GM15510 (cell line): ENCODE results near the gene CRAMP1.

Experiments
- POLR2A ChIP-seq: IDR thresholded peaks from 3 replicates; pipeline ENCODE4 v1.6.1; 2011; ENCODE audit warnings: borderline replicate concordance; ENCODE audit not compliant: insufficient read length; ENCODE audit errors: extremely low read depth

CRAMP1 gene

DNA sequence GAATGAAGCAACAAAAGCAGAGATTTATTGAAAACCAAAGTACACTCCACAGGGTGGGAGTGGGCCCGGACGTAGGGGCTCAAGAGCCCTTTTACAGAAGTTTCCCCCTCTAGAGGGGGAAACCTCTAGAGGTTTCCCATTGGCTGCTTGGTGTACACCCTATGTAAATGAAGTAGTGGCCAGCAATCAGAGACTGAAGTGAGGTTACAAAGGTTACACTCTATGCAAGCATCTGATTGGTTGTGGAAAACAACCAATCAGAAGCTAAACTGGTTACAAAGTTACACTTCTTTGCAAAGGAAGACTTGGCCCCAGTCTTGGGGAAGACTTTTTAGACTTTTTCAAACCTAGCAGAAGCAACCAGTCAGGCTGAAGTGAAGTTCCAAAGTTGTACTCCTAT is 27.1 kb downstream of the CRAMP1 start:
- TF ChIP-seq POLR2A: no peak

DNA sequence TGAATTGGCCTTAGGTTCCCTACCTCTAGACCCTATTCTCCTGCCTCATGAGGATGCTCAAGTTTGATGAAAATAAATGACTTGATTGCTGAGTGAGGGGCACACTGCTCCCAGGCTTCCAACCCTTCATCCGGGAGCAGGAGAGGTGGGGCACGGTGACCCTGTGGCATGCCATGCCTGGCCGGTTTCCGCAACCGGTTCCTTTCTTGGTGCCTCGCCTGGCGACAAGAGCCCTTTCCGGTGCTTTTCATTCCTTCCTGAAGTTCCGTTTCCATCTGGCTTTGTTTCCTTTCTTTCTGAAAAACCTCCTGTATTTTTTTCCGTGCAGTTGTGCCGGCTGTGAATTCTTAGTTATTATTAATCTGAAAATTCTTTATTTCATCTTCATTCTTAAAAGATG is 27.7 kb downstream of the CRAMP1 start:
- TF ChIP-seq POLR2A: no peak

DNA sequence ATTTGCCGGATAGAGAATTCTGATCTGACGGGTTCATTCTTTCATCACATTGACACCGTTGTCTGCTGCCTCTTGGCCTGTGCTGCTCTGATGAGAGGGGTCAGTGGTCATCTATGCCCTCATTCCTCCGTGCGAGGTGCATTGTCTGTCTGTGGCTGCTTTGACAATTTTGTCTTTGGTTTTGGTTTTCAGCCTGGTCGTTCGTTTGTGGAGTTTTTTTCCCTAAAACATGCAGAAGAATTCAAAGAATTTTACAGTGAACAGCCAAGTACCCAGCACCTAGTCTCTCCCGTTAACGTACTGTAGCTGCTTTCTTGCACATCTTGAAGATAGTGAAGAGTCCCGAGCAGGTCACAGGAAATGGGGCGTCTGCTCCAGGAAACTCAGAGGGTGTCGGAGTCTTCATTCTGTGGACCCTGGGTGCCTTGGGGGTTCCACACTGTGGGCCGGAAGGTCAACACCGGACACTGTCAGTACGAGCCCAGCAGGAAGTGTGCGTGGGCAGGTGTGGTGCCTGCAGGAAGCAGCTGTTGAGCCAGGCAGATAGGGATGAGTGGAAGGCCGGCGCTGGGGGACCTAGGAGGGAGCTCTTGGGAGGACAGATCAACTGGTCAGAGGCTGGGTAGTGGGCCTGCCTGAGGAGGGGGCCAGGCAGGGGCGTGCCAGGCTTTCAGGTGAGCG is 28.2 kb downstream of the CRAMP1 start:
- no peak for TF ChIP-seq POLR2A

DNA sequence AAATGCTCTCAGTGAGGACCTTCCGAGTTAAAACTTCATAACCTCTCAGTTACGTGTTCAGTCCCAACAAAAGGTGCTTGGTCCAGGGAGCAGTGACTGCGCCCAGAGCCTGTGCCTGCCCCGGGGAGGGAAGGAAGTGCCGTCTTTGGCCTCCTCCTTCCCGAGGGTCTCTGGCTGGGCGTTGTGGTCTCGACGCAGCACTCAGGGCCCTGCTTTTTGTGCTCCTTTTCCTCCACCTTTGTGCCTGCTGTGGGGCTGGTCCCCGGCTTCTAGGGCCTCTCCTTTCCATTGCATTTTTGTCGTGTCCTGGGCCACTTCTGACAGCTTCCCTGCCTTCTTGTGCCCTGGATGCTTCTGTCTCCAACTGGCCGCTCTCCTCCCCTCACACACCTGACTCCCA is 29.1 kb downstream of the CRAMP1 start:
- no peak for TF ChIP-seq POLR2A

DNA sequence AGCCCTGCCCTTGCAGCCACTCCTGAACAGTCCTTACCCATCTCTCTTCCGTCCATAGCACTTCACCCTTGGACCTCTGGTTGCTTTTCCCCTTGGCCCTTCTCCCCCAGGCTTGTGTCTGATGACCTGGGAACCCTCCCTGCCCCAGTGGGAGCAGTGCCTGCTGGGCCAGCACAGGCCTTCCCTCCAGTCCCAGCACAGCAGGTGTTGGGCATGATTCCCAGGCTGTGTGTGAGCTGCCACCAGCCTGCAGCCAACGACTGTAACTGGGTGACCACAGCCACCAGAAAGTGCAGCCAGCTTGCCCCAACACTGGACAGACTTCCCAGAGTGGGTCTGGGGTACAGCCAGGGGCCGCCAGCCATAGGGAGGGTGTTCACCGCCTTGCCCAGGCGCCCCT is 30.0 kb downstream of the CRAMP1 start:
- no peak for TF ChIP-seq POLR2A

DNA sequence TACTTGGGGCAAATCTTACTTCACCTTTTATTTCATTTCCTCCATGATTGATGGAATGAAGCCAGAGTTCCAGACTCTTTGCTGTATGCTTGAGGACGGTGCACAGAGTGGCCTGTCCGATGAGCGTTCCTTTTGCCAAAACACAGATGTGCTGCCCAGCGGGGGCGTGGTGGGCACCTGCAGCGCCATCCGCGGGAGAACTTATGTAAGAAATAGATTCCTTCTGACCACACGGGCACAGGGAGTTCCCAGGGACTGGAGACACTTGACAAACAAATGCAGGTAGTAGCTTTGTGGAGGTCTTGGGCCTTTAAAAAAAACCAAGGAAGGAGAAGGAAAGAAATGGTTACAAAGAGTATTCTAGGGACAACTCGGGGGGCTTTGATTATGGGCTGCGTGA is 30.6 kb downstream of the CRAMP1 start:
- no peak for TF ChIP-seq POLR2A

DNA sequence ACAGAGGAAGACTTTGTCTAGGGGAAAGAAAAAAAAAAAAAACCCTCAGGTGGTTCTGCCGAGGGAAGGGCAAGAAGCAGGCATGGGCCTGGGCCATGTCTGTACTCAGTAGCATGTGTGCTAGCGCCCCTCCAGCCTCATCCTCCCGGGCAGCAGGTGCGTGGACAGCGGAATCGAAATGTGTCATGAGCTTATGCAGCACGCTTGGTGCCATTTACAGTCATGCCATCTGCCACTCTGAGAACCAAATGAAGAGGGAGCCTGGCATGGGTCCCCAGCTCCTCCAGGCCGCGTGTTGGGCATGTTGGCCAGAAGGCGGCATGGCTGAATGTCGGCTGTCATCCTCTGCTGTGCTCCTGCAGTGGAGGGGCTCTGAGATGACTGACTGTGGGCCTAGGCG is 31.4 kb downstream of the CRAMP1 start:
- no peak for TF ChIP-seq POLR2A

DNA sequence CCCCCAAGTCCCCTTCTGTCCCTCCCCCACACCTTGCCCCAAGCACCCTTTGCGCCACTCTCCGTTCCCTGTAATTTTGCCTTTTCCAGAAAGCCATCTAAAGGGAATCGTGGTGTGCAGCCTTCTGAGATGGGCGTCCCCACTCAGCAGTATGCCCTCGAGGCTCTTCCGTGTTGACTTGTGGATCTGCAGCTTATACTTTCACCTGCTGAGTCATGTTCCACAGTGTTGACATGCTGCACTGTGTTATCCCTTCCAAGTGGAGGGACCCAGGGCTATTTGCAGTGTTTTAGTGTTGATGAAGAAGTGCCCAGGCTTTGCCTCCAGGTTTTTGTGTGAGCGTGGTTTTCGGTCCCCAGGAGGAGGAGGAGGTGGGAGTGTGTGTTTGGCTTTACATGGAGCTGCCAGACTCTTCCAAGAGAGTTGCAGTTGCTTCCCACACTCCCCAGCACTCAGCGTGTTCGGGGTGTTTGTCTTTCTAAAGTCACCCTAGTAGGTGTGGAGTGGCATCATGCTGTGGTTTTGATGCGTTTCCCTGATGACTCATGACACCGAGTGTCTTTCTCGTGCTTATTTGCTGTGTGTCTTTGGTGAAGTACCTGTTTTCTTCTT is 33.9 kb downstream of the CRAMP1 start:
- TF ChIP-seq POLR2A: no peak

DNA sequence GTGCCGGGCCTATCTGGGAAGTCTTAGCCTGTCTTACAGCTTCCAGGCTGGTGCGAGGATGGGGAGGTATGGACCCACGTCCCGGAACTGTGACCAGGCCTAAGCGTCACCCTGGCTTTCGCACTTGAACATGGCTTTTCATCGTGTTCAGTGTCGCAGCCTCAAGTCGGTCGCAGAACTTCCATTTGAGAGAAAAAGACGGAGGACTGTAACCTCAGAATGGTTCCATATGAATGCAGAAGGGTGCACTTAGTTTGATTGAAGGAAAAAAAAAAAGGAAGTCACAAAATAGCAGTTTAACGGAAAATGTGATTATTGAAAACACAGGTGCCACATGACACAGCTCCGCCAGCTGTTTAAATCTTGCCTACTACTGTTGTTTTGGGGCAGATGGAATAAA is 35.7 kb downstream of the CRAMP1 start:
- no peak for TF ChIP-seq POLR2A

DNA sequence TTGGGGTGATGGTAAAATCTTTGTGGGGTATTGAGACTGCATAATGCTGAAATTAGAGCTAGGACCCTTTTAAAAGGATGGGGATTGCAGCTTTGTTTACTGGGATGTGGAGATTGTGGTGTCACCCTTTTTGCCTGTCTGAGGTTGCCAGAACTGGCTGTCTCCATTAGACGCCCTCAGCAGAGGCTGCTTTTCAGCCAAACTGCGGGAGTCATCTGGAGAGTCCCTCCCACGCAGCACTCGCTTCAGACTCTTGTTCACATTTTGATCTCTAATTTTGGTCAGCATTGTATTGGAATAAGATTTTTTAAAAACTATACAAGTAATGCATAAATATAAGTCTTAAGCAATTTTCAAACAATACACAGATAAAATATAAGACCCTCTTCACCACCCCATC is 38.0 kb downstream of the CRAMP1 start:
- TF ChIP-seq POLR2A: no peak

DNA sequence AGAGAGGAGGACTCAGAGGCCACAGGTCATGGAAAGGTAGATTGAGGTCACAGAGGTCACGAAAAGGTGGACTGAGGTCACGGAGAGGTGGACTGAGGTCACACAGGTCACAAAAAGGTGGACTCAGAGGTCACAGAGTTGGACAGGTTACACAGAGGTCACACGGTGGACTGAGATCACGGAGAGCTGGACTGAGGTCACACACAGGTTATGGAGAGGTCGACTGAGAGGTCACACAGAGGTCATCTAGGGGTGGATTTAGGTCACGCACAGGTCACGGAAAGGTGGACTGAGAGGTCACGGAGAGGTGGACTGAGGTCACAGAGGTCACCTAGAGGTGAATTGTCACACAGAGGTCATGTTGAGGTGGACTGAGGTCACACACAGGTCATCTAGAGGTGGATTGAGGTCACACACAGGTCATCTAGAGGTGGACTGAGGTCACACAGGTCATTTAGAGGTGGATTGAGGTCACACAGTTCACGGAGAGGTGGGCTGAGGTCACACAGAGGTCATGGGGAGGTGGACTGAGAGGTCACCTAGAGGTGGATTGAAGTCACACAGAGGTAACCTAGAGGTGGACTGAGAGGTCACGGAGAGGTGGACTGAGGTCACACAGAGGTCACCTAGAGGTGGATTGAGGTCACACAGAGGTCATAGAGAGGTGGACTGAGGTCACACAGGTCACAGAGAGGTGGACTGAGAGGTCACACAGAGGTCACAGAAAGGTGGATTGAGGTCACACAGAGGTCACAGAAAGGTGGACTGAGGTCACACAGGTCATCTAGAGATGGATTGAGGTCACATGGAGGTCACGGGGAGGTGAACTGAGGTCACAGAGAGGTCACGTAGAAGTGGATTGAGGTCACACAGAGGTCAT is 39.2 kb downstream of the CRAMP1 start:
- no peak for TF ChIP-seq POLR2A

DNA sequence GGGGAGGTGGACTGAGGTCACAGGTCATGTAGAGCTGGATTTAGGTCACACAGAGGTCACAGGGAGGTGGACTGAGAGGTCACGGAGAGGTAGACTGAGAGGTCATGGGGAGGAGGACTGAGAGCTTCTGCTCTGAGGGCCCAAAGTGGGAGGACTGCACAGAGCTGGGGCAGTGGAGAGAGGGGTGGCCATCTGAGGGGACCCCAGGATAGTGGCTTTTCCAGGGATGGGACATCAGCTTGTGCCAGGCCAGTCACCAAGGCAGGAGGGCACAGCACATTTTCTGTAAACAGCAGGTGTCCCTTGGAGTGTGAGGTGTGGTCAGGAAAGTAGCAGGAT is 39.8 kb downstream of the CRAMP1 start:
- TF ChIP-seq POLR2A: no peak

DNA sequence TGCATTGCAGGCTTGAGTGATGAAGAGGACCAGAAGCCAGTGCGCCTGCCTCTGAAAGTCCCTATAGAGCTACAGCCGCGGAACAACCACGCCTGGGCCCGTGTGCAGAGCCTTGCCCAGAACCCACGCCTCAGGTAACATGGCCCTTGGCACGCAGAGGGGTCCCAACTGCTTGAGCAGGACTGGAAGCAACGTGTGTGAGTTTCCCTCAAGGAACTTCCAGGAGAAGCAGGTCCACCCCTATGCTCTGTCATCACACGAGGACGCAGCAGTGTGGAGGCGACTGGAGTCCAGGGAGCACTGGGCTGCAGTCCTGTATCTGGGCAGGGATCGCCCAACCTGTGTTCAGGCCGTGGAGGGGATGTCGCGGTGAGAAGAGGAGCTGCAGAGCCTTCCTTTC is 40.9 kb downstream of the CRAMP1 start:
- no peak for TF ChIP-seq POLR2A

DNA sequence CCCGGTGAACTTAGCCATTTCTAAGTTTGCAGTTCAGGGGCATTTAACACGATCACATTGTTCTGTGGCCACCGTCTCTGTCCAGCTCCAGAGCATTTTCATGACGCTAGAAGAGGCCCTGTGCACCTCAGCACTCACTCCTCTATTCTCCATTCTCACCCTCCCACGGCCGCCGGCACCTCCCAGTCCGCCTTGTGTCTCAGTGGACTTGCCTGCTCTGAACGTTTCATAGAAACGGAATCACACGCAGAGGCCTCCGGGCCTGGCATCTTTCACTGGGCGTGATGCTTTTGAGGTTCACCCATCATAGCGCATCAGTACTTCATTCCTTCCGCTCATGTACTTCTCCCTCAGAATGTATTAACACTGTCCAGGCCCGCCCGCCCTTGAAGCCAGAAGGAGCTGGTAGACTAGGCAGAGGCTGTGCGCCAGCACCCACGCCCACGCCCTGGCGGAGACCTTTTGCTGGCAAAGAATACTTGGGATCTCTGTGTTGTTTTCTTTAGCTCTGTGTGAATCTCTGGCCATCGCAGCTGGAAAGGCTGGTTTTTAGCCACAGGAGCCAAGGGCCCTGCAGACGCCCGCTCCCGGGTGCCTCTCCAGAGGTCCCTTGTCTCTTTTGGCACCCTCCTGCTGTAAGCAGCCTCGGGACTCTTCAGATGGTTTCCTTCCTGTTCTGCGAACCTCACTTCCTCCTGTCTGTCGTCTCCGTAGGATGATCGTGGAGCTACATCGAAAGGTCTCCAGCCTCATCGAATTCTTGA is 42.5 kb downstream of the CRAMP1 start:
- no peak for TF ChIP-seq POLR2A

DNA sequence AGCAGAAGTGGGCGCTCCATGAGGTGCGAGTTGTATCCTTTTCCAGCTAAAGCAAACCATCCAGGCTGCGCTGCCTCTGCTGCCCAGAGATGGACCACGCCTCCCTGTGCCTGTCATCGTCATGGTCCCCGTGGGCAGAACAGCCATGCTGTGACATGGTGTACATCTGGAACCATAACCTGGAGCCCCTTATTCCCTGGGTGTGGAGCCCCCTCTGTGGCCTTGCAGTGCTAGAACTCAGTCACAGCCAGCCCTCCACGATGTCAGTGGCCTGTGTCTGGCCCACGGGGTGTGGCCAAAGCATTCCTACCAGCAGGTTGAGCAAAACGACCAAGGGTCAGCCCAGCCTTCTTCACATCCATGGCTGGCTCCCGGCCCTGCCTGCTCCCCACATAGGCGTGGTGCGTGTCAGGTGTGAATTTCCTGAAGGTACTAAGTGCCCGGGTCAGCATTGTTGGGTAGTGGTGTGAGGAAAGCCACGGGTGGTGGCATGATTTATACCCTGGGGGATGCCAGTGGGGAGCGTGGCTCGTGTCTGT is 43.2 kb downstream of the CRAMP1 start:
- TF ChIP-seq POLR2A: no peak

DNA sequence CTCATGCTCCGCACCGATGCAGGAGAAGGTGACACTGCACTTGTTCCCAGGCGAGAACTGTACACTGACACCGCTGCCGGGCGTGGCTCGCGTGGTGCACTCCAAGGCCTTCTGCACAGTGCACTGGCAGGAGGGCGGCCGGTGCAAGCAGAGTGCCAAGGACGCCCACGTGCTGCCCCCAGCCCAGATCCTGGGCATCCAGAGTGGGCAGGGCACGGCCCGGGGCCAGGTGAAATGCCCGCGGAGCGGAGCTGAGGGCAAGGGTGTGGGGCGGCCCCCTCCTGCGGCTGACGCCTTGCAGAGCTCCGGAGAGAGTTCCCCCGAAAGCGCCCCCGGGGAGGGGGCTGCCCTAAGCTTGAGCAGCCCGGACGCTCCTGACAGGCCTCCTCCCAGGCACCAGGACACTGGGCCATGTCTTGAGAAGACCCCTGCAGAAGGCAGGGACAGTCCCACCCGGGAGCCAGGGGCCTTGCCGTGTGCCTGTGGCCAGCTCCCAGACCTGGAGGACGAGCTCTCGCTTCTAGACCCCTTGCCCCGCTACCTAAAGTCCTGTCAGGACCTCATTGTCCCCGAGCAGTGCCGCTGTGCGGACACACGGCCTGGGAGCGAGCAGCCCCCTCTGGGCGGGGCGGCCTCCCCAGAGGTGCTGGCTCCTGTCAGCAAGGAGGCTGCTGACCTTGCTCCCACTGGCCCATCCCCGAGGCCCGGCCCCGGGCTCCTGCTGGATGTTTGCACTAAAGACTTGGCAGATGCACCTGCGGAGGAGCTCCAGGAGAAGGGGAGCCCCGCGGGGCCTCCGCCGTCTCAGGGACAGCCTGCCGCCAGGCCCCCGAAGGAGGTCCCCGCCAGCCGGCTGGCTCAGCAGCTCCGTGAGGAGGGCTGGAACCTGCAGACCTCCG is 44.0 kb downstream of the CRAMP1 start:
- TF ChIP-seq POLR2A: no peak
